ENCODE data around the gene MAEL. TPM values are rescaled to one million over a fixed set of nuclear protein-coding genes. Genes with fewer than 3 reads are reported as not detected.

The MAEL gene
- total RNA-seq, 1 experiment from 2014 or later: not detected

DNA sequence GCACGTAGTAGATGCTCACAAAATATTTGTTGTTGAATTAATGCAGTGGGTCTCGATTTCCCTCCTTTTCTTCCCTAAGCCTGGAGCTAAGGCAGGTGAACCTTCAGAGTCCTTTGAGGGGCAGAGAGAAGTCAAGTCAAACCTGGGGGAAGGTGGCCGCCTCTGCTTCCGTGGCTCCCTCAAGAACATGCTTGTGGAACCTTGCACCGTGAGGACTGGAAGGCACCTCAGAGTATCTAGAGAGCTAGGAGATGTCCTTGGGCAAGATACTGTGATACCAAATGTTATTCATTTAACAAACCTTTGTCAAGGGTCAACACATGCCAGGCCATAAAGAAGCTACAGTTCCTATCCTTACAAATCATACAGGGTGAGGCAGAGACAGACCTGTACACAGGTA is 62.8 kb downstream of the MAEL start:
- in situ Hi-C loops (cut with HindIII; ENCODE audit: low sequenced_read_pairs): loop anchor here (25.0 kb wide), 1 partner anchor 360 kb away; no protein-coding TSS in a partner anchor
- DNase-seq (ENCODE audit: low spot score): no peak

DNA sequence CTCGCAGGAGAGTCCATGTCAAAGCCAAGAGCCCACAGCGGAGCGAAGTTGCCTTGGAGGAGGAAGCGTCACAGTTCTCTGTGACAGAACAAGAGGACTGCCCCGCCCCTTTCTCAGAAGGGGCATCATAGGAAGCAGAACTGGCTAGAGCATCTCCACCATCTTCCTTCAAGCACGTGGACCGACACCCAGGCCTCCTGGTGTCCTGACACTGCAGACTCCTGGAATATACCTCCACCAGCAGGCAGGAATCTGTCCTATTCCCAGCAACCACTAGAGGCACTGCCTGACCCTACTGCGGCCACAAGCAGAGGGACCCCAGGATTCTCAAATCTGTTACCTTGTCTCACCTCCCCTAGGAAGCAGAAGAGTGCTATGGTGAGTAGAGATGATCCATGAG is 63.3 kb downstream of the MAEL start:
- in situ Hi-C loops (cut with HindIII; ENCODE audit: low sequenced_read_pairs): loop anchor here (25.0 kb wide), 1 partner anchor 360 kb away; no protein-coding TSS in a partner anchor
- no peak for DNase-seq (ENCODE audit: low spot score)

DNA sequence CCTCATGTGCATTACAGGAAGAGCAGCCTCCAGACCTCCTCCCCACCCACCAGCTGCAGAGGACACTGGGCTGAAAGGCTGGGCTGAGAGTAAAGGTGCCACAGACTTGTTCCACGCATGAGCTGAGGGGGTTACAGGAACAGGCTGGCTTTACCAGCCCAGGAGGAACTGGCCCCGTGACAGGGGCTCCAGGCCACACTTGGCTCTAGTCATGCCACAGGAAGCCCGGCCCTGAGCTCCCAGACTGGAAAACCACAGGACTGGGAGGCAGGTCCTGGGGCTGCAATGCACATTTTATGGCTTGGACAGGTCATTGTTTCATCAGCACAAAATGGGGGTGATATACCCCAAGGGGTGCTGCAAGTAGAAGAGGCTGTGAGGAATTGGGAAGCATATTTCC is 65.5 kb downstream of the MAEL start:
- peak; percentile 47 for DNase-seq (ENCODE audit: low spot score)
- in situ Hi-C loops (cut with HindIII; ENCODE audit: low sequenced_read_pairs): loop anchor here (25.0 kb wide), 1 partner anchor 358 kb away; no protein-coding TSS in a partner anchor

DNA sequence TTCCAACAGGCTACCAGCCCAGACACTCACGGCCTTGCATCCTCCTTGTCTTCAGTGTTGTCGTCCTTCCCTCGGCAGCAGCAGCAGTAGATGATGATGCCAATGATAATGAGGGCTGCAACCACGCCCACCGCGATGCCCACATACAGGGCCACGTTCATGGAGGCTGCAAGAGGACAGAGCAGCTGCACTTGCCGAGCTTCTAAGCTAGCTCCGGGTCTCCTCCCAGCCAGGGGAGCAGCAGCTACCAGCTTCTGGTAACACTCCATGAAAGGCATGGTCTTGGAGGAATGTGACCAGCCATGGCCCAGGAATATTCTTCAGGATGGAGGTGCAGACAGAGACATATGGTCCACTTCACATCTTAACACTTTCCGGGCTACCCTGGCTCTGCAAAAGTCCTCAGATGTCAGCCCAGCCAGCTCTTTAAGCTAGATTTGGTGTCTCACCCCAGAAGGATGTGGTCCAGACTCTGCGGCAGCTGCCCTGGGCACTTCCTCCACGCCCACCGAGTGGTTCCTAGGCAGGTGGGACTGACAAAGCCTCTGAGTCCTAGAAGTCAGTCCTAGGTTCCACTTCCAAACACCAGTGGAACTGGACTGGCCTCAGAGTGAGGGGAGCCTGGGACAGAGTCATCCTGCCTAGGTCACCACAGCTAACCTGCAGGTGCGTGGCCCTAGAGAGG is 66.0 kb downstream of the MAEL start:
- no peak for DNase-seq (ENCODE audit: low spot score)
- in situ Hi-C loops (cut with HindIII; ENCODE audit: low sequenced_read_pairs): loop anchor here (25.0 kb wide), 1 partner anchor 357 kb away; no protein-coding TSS in a partner anchor

DNA sequence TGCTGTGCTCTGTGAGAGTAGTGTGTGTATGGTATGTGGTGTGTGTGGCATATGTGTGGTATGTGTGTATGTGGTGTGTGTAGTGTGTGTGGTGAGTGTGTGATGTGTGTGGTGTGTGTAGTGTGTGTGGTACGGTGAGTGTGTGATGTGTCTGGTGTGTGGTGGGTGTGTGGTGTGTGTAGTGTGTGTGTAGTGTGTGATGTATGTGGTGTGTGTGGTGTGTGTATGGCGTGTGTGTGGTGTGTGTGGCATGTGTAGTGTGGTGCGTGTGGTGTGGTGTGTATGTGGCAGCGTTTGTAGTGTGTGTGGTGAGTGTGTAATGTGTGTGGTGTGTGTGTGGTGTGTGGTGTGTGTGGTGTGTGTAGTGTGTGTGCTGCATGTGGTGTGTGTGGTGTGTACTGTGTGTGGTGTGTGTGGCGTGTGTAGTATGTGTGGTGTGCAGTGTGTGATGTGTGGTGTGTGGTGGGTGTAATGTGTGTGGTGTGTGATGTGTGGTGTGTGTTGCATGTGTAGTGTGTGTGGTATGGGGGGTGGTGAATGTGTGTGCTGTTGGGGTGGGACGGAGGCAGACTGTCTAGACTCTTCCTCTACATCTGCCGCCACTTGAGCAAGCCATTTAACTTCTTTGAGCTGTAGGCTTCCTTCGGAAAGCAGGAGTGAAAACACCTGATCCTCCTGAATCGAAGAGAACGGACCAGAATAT is 67.6 kb downstream of the MAEL start:
- in situ Hi-C loops (cut with HindIII; ENCODE audit: low sequenced_read_pairs): loop anchor here (25.0 kb wide), 1 partner anchor 356 kb away; no protein-coding TSS in a partner anchor
- no peak for DNase-seq (ENCODE audit: low spot score)

DNA sequence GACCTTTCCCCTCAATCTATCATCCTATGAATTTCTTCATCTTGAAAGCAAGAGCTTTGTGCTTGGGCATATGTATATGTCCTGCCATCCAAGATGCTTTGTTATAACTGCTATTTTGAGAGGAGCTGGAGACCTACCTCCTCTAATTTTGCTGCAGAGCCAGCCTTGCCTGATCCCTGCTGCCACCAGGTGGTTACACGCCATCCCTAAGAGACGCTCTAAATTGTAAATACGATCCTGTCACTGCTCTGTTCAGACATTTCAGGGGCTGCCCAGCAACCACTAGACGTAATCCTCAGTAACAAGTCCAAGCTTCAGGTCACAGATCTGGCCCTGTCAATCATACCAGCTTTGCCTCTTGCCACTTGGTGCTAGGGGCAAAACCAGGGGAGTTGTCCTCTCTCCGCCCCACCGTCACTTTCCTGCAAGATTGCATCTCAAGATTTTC is 68.2 kb downstream of the MAEL start:
- DNase-seq (ENCODE audit: low spot score): peak; percentile 87
- in situ Hi-C loops (cut with HindIII; ENCODE audit: low sequenced_read_pairs): loop anchor here (25.0 kb wide), 1 partner anchor 355 kb away; no protein-coding TSS in a partner anchor

DNA sequence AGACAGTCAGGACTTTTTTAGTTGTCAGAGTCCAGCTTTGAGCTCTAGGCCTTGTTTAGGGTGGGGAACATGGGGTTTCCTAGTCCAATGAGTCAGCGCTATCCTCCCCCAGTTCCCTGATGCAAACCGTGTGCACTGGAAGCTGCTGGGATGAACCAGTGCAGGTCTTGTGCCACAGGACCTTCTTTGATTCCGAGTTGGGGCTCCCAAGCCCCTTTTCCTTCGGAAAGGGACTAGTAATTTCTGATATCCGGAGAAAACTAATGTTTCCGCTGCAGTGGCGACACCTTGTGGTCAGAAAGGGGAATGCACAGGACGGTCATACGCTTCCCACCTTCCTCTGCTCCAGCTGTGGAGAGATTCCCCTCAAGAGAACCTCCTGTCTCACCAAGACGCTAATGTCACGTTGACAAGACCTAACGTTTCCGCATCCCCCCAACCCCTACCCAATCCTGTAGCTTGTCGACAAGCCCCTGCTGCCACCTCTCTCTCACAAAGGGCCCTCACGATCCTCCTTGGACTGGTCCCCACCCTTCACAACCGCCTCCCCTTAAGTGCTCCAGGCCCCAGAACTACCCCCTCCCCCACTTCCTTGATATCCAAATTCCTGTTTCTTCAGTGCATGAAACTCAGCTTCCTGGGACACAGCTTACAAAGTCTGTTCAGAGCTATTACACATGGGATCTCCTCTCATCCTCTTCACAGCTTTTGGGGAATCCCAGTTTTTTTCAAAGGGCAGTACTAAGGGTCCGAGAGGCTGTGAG is 70.1 kb downstream of the MAEL start:
- in situ Hi-C loops (cut with HindIII; ENCODE audit: low sequenced_read_pairs): loop anchor here (25.0 kb wide), 1 partner anchor 353 kb away; no protein-coding TSS in a partner anchor

DNA sequence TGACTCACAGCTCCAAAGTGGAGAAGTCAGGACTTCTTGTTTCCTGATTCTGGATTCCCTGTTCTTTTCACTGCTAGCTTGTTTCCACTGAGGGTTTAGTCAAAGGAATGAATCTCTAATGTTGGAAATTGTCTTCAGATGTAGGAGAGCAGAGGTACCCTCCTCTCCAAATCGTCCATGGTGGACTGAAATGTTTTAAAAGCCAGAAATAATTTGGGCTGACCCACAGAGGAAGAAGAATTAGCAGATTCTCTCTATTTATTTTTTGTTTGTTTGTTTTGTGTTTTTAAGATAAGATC is 70.7 kb downstream of the MAEL start:
- DNase-seq (ENCODE audit: low spot score): no peak
- in situ Hi-C loops (cut with HindIII; ENCODE audit: low sequenced_read_pairs): loop anchor here (10.0 to 25.0 kb wide), 2 partner anchors 353 to 495 kb away; partner anchors contain the start of gene CREG1

More for the DNA sequence above, 70.1 kb downstream of the MAEL start:
- DNase-seq (ENCODE audit: low spot score): peak; percentile 59

DNA sequence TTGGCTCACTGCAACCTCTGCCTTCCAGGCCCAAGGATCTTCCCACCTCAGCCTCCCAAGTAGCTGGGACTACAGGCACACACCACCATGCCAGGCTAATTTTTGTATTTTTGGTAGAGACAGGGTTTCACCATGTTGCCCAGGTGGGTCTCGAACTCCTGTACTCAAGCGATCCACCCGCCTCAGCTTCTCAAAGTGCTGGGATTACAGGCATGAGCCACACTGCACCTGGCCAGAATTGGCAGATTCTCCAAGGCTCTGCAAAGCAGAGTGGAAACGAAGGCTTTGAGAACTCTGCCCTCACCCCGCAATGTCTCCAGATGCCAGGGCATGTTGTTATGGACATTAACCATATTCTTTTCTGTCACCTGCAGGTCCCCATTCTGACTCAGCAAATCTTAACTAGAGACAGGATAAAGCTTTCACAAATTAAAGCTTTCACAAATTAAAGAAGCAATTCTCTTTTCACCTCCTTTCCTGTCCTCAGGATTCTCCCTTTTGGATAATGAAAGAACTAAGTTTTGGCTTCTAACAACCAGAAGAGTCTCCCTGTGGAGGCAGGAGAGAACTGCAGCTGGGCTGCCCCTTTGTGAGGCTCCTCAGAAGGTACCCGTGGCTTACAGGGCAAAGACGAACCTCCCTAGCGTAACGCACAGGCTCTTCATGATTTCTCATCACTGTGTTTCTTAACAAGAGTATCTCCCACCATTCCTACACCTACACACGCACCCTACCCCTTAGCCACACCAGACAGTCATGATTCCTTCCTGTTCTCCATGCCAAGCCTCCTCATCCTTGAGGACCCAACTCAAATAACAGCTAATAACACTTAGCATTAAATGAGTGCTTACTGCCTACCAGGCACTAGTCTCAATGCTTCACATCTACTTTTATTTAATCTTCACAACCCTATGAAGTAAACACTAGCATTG is 71.3 kb downstream of the MAEL start:
- no peak for DNase-seq (ENCODE audit: low spot score)
- in situ Hi-C loops (cut with HindIII; ENCODE audit: low sequenced_read_pairs): loop anchor here (10.0 to 25.0 kb wide), 2 partner anchors 352 to 494 kb away; partner anchors contain the start of gene CREG1

DNA sequence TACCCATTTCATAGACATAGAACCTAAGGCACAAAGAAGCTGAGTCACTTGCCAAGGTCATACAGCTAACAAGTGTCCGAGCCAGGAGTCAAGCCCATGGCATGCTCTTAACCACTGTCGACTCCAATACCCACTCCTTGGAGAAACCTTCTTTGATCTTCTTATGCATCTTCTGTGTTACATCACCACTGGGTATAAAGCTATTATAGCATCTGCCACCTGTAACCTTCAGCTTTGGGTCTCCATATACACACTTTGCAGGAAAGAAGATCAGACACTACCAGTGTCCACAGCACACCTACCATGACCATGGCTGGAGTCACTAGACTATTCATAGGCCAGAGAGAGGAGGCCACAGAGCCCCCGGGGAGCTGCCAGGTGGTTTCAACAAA is 72.0 kb downstream of the MAEL start:
- no peak for DNase-seq (ENCODE audit: low spot score)
- in situ Hi-C loops (cut with HindIII; ENCODE audit: low sequenced_read_pairs): loop anchor here (10.0 to 25.0 kb wide), 2 partner anchors 351 to 494 kb away; partner anchors contain the start of gene CREG1

DNA sequence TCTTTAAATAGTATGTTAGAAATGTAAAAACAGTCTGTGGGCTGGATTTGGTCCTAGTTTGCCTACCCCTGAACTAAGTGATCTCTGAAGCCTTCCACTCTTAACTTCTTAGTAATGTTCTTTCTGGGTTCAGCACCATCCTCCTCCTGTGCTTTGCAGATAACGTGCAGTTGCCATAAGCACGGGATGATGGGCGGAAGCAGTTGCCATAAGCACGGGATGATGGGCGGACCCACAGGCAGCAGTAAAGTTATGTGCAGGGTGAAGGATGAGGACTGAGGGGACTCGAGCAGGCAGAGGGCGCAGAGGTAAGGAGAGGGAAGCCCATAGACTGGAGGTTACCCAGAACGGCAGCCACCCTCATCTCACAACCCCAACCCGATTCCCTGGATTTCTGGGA is 75.5 kb downstream of the MAEL start:
- in situ Hi-C loops (cut with HindIII; ENCODE audit: low sequenced_read_pairs): loop anchor here (10.0 to 25.0 kb wide), 2 partner anchors 348 to 490 kb away; partner anchors contain the start of gene CREG1
- no peak for DNase-seq (ENCODE audit: low spot score)

DNA sequence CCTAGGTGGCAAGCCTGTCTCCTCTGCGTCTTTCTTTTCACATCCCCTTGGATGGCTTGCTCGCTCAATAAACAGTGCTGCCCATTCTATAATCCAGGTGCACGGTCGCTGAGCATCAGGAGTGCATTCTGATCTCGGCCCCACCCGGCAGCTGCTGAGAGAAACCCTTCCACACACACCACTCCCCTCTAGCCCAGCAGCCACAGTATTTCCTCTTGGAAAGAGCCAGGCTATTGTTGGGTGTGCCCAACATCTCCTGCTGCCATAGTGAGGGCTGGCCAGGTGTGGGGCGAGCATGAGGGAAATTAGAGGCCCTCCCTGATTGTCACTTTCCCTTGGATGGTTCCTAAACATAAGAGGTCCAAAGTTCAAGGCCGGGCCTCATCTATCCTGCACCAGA is 76.4 kb downstream of the MAEL start:
- in situ Hi-C loops (cut with HindIII; ENCODE audit: low sequenced_read_pairs): loop anchor here (10.0 to 25.0 kb wide), 2 partner anchors 347 to 489 kb away; partner anchors contain the start of gene CREG1
- DNase-seq (ENCODE audit: low spot score): no peak

DNA sequence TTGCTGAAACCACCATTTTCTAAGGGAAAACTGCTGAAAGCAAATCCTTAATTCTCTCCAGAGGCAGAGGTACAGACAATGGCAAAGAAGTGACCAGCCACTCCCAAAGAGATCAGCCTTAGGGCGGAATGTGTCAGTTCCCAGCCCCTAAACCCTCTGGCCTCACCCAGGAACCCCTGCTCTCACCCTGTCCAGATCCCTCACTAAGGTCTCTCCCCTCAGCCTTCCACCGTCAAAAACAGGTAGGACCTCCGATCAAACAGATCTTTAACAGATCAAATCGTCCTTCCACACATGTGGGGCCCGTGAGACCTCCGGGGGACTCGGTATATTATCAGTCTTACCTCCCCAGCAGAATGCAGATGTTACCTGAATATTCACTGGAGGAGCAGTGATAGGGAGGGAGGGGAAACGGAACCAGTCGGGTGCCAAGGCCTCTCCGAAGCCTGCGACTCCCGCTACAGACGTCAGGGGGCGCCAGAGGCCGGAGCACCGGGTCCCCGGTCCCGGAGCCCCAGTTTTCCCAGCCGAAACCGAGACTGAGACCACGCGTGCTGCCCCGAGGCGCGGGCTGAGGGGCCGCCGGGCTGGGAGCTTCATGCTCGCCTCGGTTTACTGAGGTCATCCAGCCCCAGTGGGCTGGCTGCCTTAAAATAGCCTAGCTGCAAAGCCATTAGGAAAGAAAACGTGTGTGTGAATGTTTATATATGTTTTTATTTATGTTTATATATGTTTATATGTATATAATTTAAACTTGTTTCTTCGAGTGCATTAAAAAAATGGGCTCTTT is 77.4 kb downstream of the MAEL start:
- DNase-seq (ENCODE audit: low spot score): peak; percentile 79
- in situ Hi-C loops (cut with HindIII; ENCODE audit: low sequenced_read_pairs): loop anchor here (10.0 to 25.0 kb wide), 2 partner anchors 346 to 488 kb away; partner anchors contain the start of gene CREG1

DNA sequence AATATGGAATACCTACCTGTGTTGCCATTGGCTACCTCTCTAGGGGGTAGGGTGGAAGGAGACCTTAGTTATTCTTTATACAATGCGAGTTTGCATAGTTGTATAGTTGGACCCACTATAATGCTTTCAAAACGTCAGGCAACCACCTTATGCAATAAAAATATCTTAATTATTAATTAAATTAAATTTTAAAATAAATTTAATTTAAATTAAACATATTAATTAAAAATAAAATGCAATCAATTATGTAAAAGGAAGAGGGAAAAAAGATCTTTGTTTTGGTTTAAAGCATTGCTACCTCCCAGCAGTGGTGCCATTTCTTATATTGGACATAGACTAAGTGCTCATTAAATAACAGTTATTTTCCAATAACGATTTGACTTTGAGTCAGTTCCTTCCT is 78.8 kb downstream of the MAEL start:
- in situ Hi-C loops (cut with HindIII; ENCODE audit: low sequenced_read_pairs): loop anchor here (10.0 to 25.0 kb wide), 2 partner anchors 344 to 487 kb away; partner anchors contain the start of gene CREG1

DNA sequence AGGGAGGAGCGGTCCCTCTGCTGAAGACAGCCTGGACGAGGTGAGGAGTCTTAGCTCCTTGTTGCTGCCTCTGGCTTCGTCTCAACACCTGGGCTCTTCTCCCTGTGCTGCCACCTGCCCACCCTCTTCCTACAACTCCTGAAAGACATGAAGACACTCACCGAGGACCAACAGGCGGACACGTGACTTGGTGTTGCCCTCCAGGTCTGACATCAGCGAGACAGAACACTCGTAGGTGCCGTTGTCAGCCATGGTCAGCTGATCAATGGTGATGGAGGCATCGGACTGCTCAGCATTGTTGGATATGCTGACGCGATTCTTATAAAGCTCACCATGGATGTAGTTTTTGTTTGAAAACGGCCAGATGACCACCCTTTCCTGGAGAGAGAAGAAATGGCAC is 79.7 kb downstream of the MAEL start:
- no peak for DNase-seq (ENCODE audit: low spot score)
- in situ Hi-C loops (cut with HindIII; ENCODE audit: low sequenced_read_pairs): loop anchor here (10.0 to 25.0 kb wide), 2 partner anchors 344 to 486 kb away; partner anchors contain the start of gene CREG1

More for the DNA sequence above, 78.8 kb downstream of the MAEL start:
- DNase-seq (ENCODE audit: low spot score): no peak

DNA sequence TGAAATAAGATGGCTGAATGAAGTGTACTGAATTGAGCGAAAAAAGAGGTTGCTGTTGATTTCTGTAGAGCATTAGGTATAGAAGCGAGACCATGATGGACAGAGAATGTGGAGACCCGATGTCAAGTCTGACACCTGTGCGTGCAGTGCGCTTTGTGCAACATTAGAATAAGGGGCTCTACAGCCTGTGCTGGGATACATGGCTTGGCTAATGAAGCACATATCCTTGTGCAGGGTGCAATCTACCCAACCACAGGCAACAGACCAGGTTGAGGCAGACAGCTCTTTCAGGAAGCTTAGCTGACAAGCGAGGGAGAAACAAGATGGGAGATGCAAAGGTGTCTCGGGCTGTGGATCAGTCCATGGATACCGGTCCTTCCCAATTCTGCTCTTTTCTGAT is 82.2 kb downstream of the MAEL start:
- in situ Hi-C loops (cut with HindIII; ENCODE audit: low sequenced_read_pairs): loop anchor here (25.0 kb wide), 1 partner anchor 341 kb away; no protein-coding TSS in a partner anchor
- no peak for DNase-seq (ENCODE audit: low spot score)

All from G401 (cell line).